HG03103 (cell line): Measurements from ENCODE around the gene ANKRD22.
A peak's percentile ranks its signal among the peaks of the same experiment; 100 is the strongest.
"Not testable (repeated sequence)": the region's sequence is repeated elsewhere in the genome, so short reads cannot be mapped to it uniquely, and the experiment has no call there.

Experiments used
- ATAC-seq: cut with Tn5 transposase; IDR thresholded peaks from one replicate; pipeline ENCODE4 v1.9.1; 2021; ENCODE audit warnings: low read depth; ENCODE audit not compliant: unreplicated experiment

ANKRD22 gene

DNA sequence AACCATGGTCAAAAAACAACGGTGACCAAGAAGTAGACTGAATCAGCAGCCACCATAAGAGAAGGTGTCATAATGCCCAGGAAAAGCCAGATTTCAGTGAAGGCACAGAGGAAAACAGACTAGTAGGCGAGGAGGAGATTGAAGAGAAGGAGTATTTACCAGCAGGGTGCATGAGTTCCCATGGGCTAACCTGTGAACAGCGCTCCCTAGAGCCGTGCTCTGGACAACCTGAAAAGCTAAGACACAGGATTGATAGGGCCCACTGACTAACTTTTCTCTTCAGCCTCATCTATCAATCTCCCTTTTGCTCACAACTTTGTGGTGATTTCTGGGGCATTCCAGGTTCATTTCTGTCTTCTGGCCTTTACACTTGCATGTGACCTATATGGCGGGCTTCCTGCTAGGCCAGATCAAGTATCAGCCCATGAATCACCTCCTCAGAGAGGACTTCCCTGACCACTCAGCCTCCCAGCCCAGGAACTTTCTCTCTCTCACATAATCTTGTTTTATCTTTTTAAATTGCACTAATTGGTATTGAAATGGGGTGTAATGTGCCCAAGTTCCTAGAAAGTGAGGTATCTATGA is 12.8 kb downstream of the ANKRD22 start:
- ATAC-seq = no peak

DNA sequence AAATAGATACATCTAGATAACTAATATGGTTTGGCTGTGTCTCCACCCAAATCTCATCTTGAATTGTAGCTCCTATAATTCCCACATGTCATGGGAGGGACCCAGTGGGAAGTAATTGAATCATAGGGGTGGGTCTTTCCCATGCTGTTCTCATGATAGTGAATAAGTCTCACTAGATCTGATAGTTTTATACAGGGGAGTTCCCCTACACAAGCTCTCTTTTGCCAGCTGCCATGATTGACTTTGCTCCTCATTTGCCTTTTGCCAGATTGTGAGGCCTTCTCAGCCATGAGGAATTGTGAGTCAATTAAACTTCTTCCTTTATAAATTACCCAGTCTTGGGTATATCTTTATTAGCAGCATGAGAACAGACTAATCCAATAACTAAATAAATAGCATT is 14.0 kb downstream of the ANKRD22 start:
- ATAC-seq = not testable (repeated sequence)

DNA sequence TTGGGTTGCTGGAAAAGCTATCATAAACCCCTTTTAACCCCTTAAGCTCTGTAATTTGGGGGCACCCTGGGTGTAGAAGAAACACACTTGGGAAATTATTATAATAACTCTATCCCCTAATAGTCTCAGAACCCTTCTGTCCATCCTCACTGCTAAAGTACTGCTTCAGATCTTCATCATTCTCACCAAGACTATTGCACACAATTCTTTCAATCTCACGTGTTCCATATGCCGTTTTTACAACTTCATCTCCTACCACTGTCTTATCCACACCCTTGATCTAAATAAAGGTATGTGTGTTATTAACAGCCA is 15.8 kb downstream of the ANKRD22 start:
- no peak for ATAC-seq

DNA sequence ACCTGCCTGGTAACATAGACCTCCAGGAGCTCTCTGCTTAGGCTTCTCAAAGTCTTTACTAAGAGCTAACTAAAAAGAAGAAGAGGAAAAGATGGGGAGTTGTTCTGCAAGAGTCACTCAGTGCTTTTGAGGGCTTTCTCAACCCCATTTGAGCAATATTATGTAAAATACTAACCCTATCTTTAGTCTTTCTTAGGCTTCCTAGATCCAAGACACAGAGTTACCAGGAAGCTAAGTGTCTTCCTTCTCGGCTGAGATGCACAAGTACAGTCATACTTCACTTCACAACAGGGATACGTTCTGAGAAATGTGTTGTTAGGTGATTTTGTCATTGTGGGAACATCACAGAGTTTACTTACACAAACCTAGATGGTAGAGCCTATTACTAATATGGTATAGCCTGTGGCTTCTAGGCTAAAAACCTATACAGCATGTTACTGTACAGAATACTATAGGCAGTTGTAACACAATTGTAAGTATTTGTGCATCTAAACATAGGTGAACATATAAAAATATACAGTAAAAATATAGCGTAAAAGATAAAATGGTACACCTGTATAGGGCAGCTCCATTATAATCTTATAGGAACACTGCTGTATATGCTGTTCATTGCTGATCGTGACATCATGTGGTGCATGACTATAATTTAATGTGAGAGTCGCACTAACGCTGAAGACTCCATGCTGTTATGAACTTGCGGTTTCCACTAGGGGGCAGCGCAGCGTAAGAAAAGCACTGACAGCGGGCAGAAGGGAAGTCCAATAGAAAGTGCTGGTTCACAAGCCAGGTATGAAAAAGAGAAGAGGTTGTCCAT is 16.3 kb downstream of the ANKRD22 start:
- ATAC-seq = peak; percentile 73

DNA sequence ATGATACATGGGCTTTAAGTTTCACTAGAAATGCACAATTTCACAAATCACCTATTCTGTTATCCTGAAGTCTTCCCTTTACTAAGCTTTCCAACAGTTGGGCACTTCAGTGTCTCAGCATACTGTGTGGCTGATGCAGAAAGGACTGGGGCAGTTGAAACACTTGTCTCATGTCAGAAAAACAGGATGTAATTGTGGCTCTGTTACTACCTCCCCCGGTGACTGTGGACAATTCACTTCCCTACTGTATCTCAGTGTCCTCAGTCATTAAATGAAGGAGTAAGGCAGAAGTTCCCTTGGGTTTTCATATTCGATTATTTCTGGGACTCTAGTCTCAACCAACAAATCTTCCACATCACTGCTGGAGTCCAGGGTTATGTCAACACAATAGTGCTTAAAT is 17.9 kb downstream of the ANKRD22 start:
- ATAC-seq = no peak

DNA sequence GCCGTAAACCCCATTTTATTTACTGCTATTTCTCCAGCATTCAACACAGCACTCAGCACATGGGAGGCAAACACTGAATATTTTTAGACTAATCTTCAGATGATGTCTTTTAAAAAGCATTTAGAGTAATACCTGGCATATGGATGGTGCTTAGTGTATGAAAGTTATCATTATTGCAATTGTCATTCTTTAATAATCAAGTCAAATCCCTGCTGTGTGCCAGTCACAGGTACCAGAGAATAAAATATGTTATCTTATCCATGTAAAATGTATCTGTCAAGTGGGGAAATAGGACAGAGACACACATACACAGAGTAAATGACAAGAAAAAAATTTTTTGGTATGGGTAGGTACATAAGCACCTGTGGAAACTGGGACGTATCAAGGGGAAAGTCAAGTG is 18.5 kb downstream of the ANKRD22 start:
- no peak for ATAC-seq

DNA sequence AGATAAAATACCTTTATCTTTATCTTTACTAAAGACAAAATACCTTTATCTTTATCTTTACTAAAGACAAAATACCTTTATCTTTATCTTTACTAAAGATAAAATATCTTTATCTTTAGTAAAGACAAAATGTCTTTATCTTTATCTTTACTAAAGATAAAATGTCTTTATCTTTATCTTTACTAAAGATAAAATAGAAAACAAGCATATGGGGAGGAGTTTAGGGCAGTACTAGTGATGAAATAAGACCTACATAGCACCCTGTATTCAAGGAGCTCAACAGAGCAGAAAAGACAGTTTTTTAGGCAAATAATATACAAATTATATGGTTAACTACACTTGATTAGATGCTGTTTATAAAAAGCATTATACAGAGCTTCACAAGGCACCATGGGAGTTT is 19.3 kb downstream of the ANKRD22 start:
- no peak for ATAC-seq

DNA sequence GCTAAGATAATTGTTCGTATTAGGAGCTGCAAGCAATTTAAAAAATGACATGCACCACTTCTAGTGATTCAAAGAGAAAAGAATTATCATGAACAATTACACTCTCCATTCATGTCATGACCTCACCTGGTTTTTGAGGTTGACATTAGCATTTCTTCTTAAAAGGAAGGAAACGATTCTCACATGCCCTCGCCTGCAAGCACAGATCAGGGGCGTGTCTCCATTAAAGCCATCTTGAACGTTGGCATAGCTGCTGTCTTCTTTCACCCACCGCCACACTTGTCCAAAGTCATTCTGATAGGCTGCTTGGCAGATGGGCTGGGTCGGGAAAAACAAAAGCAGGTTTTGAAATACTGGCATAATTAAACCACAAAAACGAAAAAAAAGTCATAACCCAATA is 19.9 kb downstream of the ANKRD22 start:
- ATAC-seq = no peak

DNA sequence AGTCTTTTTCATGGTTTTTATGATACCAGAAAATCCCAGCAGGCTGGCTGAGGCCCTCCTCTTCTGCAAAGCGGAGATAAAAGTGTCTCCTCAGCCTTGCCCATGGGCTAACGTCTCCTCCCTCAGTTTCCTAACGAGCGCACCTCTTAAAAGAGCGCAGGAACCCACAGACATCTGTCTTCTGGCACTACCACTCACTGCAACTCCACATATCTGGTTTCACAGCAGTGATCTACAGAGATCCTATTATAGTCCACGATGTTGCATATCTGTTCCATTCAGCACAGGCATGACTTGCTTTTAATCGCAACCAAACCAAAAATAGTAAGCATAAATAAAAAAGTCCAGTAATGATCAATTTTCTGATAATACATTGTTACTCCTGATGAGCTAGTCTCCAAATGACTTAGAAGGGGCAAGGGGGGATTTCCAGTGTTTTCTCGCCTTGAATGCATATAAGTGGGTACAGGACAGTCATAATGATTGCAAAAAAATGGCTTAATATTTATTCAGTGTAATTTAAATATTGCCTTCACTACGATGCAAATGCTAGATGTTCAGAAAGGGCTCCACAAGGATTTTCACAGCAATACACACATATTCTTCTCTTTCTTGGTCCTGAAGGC is 20.9 kb downstream of the ANKRD22 start:
- no peak for ATAC-seq

DNA sequence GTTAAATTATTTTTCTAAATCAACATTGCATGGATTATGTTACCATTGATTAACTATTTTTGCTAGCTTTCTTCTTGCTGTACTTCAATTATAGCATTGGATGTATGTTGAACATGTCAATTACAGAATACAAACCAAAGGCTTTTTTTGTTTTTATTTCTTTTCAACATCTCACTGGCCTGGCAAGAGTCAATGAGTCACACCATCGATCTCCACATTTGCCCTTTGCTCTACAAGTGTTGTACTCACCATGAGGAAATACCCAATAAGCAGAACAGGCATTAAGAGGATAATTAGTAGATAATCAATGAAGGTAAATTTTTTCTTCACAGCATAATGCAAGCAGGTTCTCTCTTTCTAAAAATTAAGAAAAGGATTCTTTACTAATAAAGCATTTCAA is 23.3 kb downstream of the ANKRD22 start:
- no peak for ATAC-seq

DNA sequence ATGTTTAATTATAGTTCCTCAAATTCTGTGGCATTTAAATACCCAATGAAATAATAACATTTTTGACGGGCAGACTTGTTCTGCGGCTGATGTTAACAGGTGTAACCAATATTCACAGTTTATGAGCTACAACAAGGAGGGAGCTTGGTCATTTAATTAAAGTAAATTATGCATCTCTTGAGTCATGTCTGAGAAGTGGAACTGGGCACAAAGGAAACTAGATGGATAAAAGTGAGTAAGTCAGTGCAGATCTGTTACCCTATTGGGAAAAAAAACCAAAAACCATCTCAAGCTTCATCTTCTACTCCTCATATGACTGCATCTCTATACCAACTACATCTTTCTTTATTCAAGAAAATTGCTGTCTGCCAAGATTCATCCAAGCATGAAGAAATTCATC is 24.0 kb downstream of the ANKRD22 start:
- no peak for ATAC-seq

DNA sequence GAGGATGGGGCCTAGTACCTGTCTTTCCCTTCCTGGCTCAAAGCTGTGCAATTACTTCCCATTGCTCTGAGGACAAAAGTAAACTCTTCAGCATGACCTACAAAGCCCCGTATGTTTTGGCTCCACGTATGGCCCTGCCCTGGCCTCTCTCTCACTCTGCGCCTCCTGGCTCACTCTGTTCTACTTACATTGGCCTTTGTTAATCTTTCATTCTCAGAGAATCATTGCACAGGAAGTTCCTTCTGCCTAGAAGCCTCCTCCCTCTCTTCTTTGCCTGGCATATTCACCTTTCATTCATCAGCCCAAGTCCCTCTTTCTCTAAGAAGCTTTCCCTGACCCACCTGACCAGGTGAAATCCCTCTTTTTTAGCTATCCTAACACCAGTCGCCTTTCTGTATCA is 25.3 kb downstream of the ANKRD22 start:
- ATAC-seq = no peak

DNA sequence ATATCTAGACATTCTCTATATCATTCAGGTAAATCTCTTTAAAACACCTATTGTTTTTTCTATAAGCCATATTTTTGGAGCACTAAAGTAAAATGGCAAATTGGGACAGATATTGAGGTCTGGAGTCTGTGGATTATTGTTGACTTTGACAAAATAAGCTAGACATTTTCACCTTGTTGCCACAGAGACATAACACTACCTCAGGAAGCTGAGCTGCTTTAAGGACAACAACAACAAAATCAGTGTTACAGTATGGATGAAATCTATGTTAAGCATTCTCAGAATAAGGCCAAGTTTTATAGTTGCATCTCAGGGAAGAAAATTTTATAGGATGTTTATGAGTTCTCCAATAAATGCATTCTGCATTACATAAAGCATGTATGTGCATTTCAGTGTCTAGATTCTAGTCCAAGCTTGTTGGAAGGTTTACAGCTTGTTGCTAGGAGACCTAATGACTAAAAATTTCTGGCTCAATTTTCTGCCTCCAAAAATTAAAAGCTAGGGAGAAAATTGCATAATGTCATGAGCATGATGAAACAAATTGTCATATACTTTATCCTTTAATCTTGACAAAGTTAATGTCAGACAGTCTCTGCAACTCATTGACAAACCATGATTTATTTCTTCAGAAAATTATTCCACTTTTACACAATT is 30.8 kb downstream of the ANKRD22 start:
- ATAC-seq = no peak

DNA sequence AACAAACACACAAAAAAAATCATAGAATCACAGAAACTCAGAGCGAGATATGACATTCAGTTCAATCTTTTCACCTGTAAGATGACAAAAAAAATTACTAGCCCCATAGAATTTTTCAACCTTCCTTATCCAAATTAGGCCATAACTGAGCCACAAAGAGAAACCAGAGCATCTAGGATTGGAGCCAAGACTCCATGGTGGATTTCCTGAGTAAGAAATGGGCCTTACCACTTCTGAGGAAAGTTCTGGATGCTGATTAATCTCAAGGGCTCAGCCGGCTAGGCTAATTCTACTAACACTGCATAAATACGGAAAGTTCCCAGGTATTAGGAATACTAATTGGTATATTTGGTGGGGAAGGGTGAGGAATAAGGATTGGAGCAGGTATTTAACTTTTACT is 32.4 kb downstream of the ANKRD22 start:
- no peak for ATAC-seq

DNA sequence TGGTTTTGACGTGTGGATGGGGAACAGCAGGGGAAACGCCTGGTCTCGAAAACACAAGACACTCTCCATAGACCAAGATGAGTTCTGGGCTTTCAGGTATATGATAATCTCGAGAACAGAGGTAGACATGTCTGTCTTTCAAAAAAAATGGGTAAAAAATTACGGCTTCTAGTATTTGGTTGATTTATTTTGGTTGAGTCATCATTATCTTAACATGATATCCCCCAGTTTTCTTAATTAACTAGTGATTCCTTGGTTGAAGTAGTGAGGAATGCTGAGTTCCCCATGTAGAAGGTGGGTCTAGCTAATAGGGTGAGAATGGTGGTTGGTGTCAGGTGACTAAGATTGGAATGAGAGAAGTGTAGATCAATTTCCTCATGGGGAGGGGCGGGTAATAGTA is 38.4 kb downstream of the ANKRD22 start:
- no peak for ATAC-seq

DNA sequence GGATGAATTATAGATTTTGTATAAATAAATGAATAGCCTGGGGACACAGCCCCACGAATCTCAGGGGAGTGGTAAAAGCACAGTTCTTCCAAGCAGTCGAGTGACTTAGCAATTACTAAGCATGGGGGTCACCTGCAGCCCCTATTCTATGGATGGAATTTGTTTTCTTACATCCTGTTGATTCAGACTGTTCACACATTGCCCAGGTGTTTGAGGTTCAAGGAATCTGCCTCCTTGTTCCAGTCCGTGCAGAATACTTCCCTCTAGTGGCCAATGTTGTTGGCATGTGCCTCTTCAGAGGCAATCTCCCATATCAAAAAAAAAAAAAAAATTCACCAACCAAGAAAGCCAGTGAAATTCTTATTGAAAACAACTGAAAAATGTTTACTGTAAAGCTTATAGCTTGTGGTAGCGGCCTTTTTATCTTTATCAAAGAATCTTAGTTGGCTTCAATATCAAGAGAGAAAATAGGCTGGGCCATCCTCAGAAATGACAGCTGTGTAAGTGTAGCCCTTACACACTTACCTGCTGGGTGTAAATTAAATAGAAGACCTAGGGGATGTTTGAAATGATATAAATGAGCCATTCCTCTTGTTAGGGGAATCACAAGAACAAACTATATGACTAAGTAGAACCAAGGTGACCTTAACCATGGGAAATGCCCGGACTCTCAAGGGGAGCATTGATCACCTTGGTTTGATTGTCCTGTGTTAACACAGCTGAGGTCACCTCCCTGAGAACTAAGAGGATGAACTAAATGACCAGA is 41.3 kb downstream of the ANKRD22 start:
- ATAC-seq = no peak

DNA sequence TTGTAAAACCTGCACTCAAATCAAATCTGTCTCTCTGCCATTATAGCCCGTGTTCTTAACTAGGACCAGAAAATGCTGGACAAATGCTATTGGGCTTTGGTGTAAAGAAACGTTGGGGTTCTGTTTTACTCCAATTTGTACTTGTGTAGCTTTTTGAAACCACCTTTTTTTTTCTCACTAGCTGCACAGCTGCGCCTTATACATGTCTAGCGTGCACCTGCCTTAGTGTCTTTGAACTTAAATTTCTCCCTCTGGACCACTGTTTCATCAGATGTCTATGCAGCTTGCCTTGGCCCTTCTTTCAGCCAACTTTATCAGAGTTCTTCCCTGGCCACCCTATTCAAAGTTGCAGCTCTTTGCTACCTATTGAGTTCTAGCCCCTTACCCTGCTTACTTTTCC is 42.0 kb downstream of the ANKRD22 start:
- no peak for ATAC-seq

DNA sequence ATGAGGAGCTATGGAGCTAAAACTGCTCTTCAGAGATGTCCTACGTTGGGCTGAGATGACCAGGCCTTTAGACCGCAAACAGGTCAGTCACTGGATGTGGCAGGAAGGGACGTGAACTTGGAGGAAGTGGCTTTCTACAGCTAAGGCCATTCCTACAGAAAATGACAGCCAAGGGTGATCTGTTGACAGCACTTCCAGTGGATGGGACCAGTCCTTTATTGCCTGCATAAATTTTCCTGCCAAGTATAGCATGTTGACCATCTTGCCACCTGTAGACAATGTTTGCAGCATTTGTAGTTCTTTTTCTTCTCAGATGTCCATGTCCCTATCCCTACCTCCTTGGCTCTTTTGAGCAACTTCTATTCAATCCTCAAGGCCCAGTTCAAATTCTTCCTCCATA is 45.7 kb downstream of the ANKRD22 start:
- ATAC-seq = no peak

DNA sequence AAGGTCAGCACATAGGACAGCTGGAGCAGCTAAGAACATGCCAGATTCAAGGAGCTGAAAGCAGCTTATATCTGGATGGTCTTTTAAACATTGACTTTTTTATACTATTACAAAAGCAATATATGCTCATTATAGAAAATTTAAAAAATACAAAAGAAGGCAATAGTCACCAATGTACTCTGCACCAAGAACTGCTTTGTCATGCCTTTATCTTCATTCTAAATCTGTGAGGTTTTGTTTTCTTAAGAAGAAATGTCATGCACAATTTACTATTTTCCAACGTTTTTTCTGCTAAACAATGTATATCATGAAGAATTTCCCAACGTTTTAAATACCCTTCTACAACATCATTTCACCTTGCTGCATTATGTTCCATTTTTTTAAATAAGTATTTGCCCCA is 46.3 kb downstream of the ANKRD22 start:
- no peak for ATAC-seq

DNA sequence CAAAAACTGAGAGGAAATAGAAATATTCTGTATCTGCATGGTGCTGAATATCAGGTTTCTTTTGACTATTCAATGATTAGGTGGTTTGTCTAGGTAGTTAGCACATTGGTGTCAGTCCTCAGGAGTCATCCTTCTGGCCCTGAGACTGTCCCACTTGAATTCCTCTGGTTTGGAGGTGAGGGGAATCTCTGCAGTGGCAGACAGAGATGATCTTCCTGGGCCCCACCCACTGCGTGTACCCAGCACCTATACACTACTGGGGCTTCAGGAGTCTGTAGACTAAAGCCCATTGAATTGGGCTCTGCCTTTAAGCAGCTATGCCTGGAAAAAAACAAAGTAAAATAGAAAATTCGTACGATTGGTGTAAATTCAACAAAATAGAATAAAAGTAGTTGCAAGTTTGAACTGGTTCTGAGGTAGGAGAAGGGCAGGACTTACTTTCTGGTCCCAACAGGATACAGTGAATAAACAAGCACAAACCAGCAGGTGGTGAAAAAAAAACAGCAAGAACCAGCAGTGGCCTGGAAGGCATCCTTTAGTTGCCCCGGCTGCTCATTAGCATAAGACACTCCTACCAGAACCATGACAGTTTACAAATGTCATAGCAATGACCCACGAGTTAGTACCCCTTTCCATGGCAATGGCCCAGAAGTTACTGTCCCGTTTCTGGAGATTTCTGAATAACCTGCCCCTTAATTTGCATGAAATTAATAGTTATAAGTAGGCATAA is 47.4 kb downstream of the ANKRD22 start:
- no peak for ATAC-seq
